Left lung (tissue), 10 donors: ENCODE measurements around the gene ANGPTL8. TPM values are rescaled to one million over a fixed set of nuclear protein-coding genes. Genes with fewer than 3 reads are reported as not detected.

Source experiments
- ATAC-seq: fragments of 200-7000 bp; cut with Tn5 transposase; one replicate; pipeline ENCODE4 v1.9.1; 2020; ENCODE audit warnings: moderate library complexity
- DNase-seq, 4 donors: peaks; one replicate each; pipeline ENCODE4 v3.0.0-alpha.2; 2013 to 2020
- H3K27ac ChIP-seq, 2 donors: fragments of 200-600 bp; sonication (generic) in 1 of 2; one replicate each; pipeline versions ENCODE4 v1.5.0 to v1.8.0; 2020 to 2021
- H3K27me3 ChIP-seq, 2 donors: fragments of 200-600 bp; sonication (generic) in 1 of 2; one replicate each; pipeline versions ENCODE4 v1.5.0 to v1.8.0; 2020 to 2021
- H3K36me3 ChIP-seq, 2 donors: fragments of 200-600 bp; sonication (generic) in 1 of 2; one replicate each; pipeline versions ENCODE4 v1.5.0 to v1.8.0; 2020 to 2021
- H3K4me1 ChIP-seq, 2 donors: fragments of 200-600 bp; one replicate each; pipeline ENCODE4 v1.8.0; 2021
- H3K4me3 ChIP-seq, 2 donors: fragments of 200-600 bp; sonication (generic) in 1 of 2; one replicate each; pipeline versions ENCODE4 v1.5.0 to v1.8.0; 2020 to 2021; ENCODE audit warnings: mild to moderate bottlenecking in 1 of 2
- H3K9me3 ChIP-seq, 2 donors: fragments of 200-600 bp; sonication (generic) in 1 of 2; one replicate each; pipeline versions ENCODE4 v1.5.0 to v1.8.0; 2020 to 2021
- CTCF ChIP-seq, 2 donors: fragments of 200-600 bp; sonication (generic) in 1 of 2; IDR thresholded peaks; one replicate each; pipeline versions ENCODE4 v1.5.0 to v1.8.0; 2021; ENCODE audit warnings: antibody characterized with exemption in 2 of 2
- intact Hi-C, 2 donors: fragments of 100-400 bp; cut with DNase I; formaldehyde crosslinking; loops; one replicate each; pipeline versions ENCODE4 v1.11.2 to v1.14.2; 2022
- polyA plus RNA-seq, 6 donors: library from polyadenylated mRNA; unstranded; fragments of 120-200 nt; gene quantifications; one replicate each; pipeline ENCODE4 v1.2.1, GENCODE V29; 2013; ENCODE audit not compliant: insufficient read length in 6 of 6
- total RNA-seq, 2 donors: library from RNA; stranded (reverse); fragmentation: NEBNext Ultra II Directional; extraction: Animal tissue kit (Norgen Biotek cat#: 25700); gene quantifications; one replicate each; pipeline ENCODE4 v1.2.1, GENCODE V29; 2021
- donor health status: DM: no; HTN: yes; CAD: no.
- donor health status: DM: no; HTN: no; CAD: no.

The ANGPTL8 gene
- total and polyA plus RNA-seq, 8 donors, result 0.49 to 1.3 (median 1.0) TPM; not detected in 2

GRCh38 chr19:11196406-11197287 is 42.8 kb upstream of the ANGPTL8 start:
- intact Hi-C loops, result loop anchor here in 1 of 2 donors (10.0 kb wide), 1 partner anchor 52 kb away; no protein-coding TSS in a partner anchor
- peak overlapping the region; percentile 45 to 56 for H3K4me3 ChIP-seq
- DNase-seq (peak in 3 of 4 donors; percentile 32 to 85 (median 55)), ATAC-seq (peak; percentile 47)
- H3K9me3 ChIP-seq, result no peaks in the 10 kb centered on the region
- H3K27ac ChIP-seq, result peak overlapping the region; percentile 38 to 81
- no peak for TF ChIP-seq CTCF (IDR thresholded peaks at IDR 0.05)
- peaks cover 0 to 10% of the 10 kb centered on the region in 2 donors for H3K27me3 ChIP-seq
- H3K4me1 ChIP-seq, result peaks cover 20 to 48% of the 10 kb centered on the region in 2 donors
- H3K36me3 ChIP-seq, result peaks cover 0 to 41% of the 10 kb centered on the region in 2 donors

GRCh38 chr19:11197291-11198174 is 41.9 kb upstream of the ANGPTL8 start, which contains the start of gene KANK2:
Gene KANK2, minus strand, starts transcription at chr19:11197545. Its CDS starts 3,034 bp downstream, at chr19:11194511.
- H3K4me3 ChIP-seq, result peak within 1 kb of the TSS; percentile 45 to 56
- peak within 1 kb of the TSS; percentile 38 to 81 for H3K27ac ChIP-seq
- H3K4me1 ChIP-seq, result peaks cover 14 to 43% of the 10 kb centered on the region in 2 donors
- H3K9me3 ChIP-seq, result no peaks in the 10 kb centered on the region
- H3K27me3 ChIP-seq, result peaks cover 0 to 10% of the 10 kb centered on the region in 2 donors
- DNase-seq (peak; percentile 85 to 94 (median 88)), ATAC-seq (peak; percentile 93)
- no peak for TF ChIP-seq CTCF (IDR thresholded peaks at IDR 0.05)
- H3K36me3 ChIP-seq, result peaks cover 0 to 38% of the 10 kb centered on the region in 2 donors
- intact Hi-C loops, result loop anchor here in 1 of 2 donors (10.0 kb wide), 1 partner anchor 53 kb away; no protein-coding TSS in a partner anchor

GRCh38 chr19:11198175-11198534 is 41.3 kb upstream of the ANGPTL8 start:
- no peaks in the 10 kb centered on the region for H3K9me3 ChIP-seq
- peaks cover 0 to 10% of the 10 kb centered on the region in 2 donors for H3K27me3 ChIP-seq
- TF ChIP-seq CTCF (IDR thresholded peaks at IDR 0.05), result no peak
- intact Hi-C loops, result loop anchor here in 1 of 2 donors (10.0 kb wide), 1 partner anchor 53 kb away; no protein-coding TSS in a partner anchor
- H3K4me3 ChIP-seq, result peak overlapping the region in 1 of 2 donors; percentile 56
- peaks cover 0 to 33% of the 10 kb centered on the region in 2 donors for H3K36me3 ChIP-seq
- DNase-seq (no peak), ATAC-seq (peak; percentile 2)
- peaks cover 14 to 41% of the 10 kb centered on the region in 2 donors for H3K4me1 ChIP-seq
- H3K27ac ChIP-seq, result peak overlapping the region; percentile 38 to 81

GRCh38 chr19:11198769-11199424 is 40.5 kb upstream of the ANGPTL8 start:
- no peak for TF ChIP-seq CTCF (IDR thresholded peaks at IDR 0.05)
- H3K4me3 ChIP-seq, result no peak overlapping the region
- H3K27me3 ChIP-seq, result peaks cover 0 to 10% of the 10 kb centered on the region in 2 donors
- DNase-seq (no peak), ATAC-seq (no peak)
- peaks cover 0 to 26% of the 10 kb centered on the region in 2 donors for H3K36me3 ChIP-seq
- peaks cover 14 to 42% of the 10 kb centered on the region in 2 donors for H3K4me1 ChIP-seq
- peak overlapping the region; percentile 38 to 81 for H3K27ac ChIP-seq
- H3K9me3 ChIP-seq, result no peaks in the 10 kb centered on the region
- intact Hi-C loops, result loop anchor here in 1 of 2 donors (10.0 kb wide), 1 partner anchor 54 kb away; no protein-coding TSS in a partner anchor
